H1 (cell line): Measurements from ENCODE around the gene ZWILCH. TPM values are rescaled to one million over a fixed set of nuclear protein-coding genes. Genes with fewer than 3 reads are reported as not detected.
A peak's percentile ranks its signal among the peaks of the same experiment; 100 is the strongest.
"Not testable (repeated sequence)": the region's sequence is repeated elsewhere in the genome, so short reads cannot be mapped to it uniquely, and the experiment has no call there.

ENCODE experiments used
- CTCF ChIA-PET: fragments of 300-600 bp; sonication (Branson Sonifier 250); formaldehyde crosslinking; loops from one replicate; lab custom pipeline; 2021; ENCODE audit not compliant: partially characterized antibody; lab: Charles Lee
- POLR2A ChIA-PET: fragments of 300-600 bp; sonication (Branson Sonifier 250); formaldehyde crosslinking; loops from one replicate; lab custom pipeline; 2021; ENCODE audit warnings: inconsistent platforms; ENCODE audit not compliant: partially characterized antibody; lab: Charles Lee
- DNase-seq, 2 experiments: peaks; one replicate each; pipeline versions ENCODE4 v3.0.0 to v3.0.0-alpha.2; 2010 to 2022; ENCODE audit warnings: low spot score in 2 of 2, low read depth in 1 of 2, mixed read lengths in 1 of 2
- FAIRE-seq: peaks from 2 replicates; lab custom pipeline; 2011; peaks lifted over from hg19 to GRCh38; lab: Jason Lieb, UNC
- H2AFZ ChIP-seq: 2 replicates; pipeline ENCODE4 v1.8.1; 2012; ENCODE audit warnings: low read length, inconsistent platforms
- H2AK5ac ChIP-seq: 2 replicates; pipeline ENCODE4 v1.6.1; 2013; ENCODE audit warnings: low read depth, low read length
- H2BK120ac ChIP-seq: replicated peaks from 2 replicates; pipeline ENCODE3; 2013; ENCODE audit warnings: low read depth, low read length, inconsistent platforms
- H2BK12ac ChIP-seq: 2 replicates; pipeline ENCODE4 v1.6.1; 2013; ENCODE audit warnings: low read depth, low read length
- H2BK15ac ChIP-seq: 2 replicates; pipeline ENCODE4 v1.6.1; 2013; ENCODE audit warnings: low read length
- H2BK20ac ChIP-seq: 2 replicates; pipeline ENCODE4 v1.6.1; 2013; ENCODE audit warnings: low read length
- H2BK5ac ChIP-seq: 2 replicates; pipeline ENCODE4 v1.6.1; 2013; ENCODE audit warnings: low read depth, low read length
- H3K14ac ChIP-seq: 2 replicates; pipeline ENCODE4 v1.6.1; 2013; ENCODE audit warnings: inconsistent platforms; ENCODE audit not compliant: insufficient read length
- H3K18ac ChIP-seq: 2 replicates; pipeline ENCODE4 v1.6.1; 2013; ENCODE audit warnings: low read length; ENCODE audit errors: extremely low read depth
- H3K23ac ChIP-seq: 2 replicates; pipeline ENCODE4 v1.6.1; 2013; ENCODE audit warnings: inconsistent platforms; ENCODE audit not compliant: insufficient read length
- H3K23me2 ChIP-seq: 2 replicates; pipeline ENCODE4 v1.6.1; 2013; ENCODE audit warnings: low read depth, low read length
- H3K27ac ChIP-seq: 2 replicates; pipeline ENCODE4 v1.6.1; 2011; ENCODE audit warnings: low read depth, low read length, inconsistent platforms
- H3K27me3 ChIP-seq, 4 experiments: replicated peaks in 1 of 4; 1 replicate in 1 of 4; 2 replicates in 3 of 4; pipeline versions ENCODE4 v1.6.1 to v1.8.1; 2011 to 2013; ENCODE audit warnings: low read length in 3 of 4, mild to moderate bottlenecking in 3 of 4, inconsistent platforms in 2 of 4, mixed read lengths in 2 of 4, moderate library complexity in 1 of 4; ENCODE audit not compliant: control insufficient read depth in 3 of 4, insufficient read depth in 3 of 4; ENCODE audit errors: extremely low read depth in 1 of 4
- H3K36me3 ChIP-seq, 4 experiments: 2 replicates each; pipeline versions ENCODE4 v1.6.1 to v1.8.1; 2011 to 2013; ENCODE audit warnings: mild to moderate bottlenecking in 4 of 4, low read length in 3 of 4, moderate library complexity in 2 of 4, control low read depth in 1 of 4, inconsistent platforms in 1 of 4; ENCODE audit not compliant: insufficient read depth in 4 of 4, control insufficient read depth in 2 of 4
- H3K4ac ChIP-seq: replicated peaks from 2 replicates; pipeline ENCODE3; 2013; ENCODE audit warnings: low read length, low read depth, mixed read lengths, inconsistent platforms; ENCODE audit not compliant: insufficient read length
- H3K4me1 ChIP-seq, 4 experiments: replicated peaks in 1 of 4; 1 replicate in 1 of 4; 2 replicates in 3 of 4; pipeline versions ENCODE4 v1.6.1 to v1.8.1; 2011 to 2013; ENCODE audit warnings: low read length in 3 of 4, inconsistent platforms in 2 of 4, mixed read lengths in 1 of 4; ENCODE audit not compliant: insufficient read depth in 4 of 4, control insufficient read depth in 3 of 4
- H3K4me2 ChIP-seq, 2 experiments: 2 replicates each; pipeline versions ENCODE4 v1.6.1 to v1.8.1; 2011 to 2013; ENCODE audit warnings: low read depth in 2 of 2, low read length in 2 of 2, control low read depth in 1 of 2, inconsistent platforms in 1 of 2, mild to moderate bottlenecking in 1 of 2; ENCODE audit not compliant: insufficient read depth in 1 of 2
- H3K4me3 ChIP-seq, 4 experiments: fragments of 200-600, 300-600 bp in 1 of 4; sonication (generic), shearing (Covaris generic), sonication (Bioruptor Twin) in 1 of 4; 2 replicates each; pipeline versions ENCODE4 v1.5.1 to v1.8.1; 2011 to 2016; ENCODE audit warnings: low read length in 4 of 4, low read depth in 3 of 4, control low read depth in 2 of 4, inconsistent platforms in 2 of 4, mild to moderate bottlenecking in 2 of 4, mixed read lengths in 1 of 4, moderate library complexity in 1 of 4; ENCODE audit not compliant: insufficient read depth in 2 of 4; ENCODE audit errors: extremely low read depth in 1 of 4
- H3K56ac ChIP-seq: replicated peaks from 2 replicates; pipeline ENCODE3; 2013; ENCODE audit warnings: low read depth, mild to moderate bottlenecking, mixed read lengths, low read length, inconsistent platforms; ENCODE audit not compliant: insufficient read length
- H3K79me1 ChIP-seq: 2 replicates; pipeline ENCODE4 v1.6.1; 2013; ENCODE audit warnings: low read depth, low read length, control low read depth
- H3K79me2 ChIP-seq, 2 experiments: 2 replicates each; pipeline versions ENCODE4 v1.6.1 to v1.8.1; 2012 to 2013; ENCODE audit warnings: low read length in 2 of 2, mild to moderate bottlenecking in 2 of 2, inconsistent platforms in 1 of 2; ENCODE audit not compliant: insufficient read depth in 2 of 2, control insufficient read depth in 1 of 2
- H3K9ac ChIP-seq, 4 experiments: replicated peaks in 1 of 4; 1 replicate in 1 of 4; 2 replicates in 3 of 4; pipeline versions ENCODE4 v1.6.1 to v1.8.1; 2011 to 2013; ENCODE audit warnings: low read depth in 3 of 4, low read length in 3 of 4, control low read depth in 2 of 4, mild to moderate bottlenecking in 2 of 4, moderate library complexity in 2 of 4, inconsistent platforms in 1 of 4; ENCODE audit errors: extremely low read depth in 1 of 4
- H3K9me3 ChIP-seq, 2 experiments: 2 replicates each; pipeline versions ENCODE4 v1.6.1 to v1.8.1; 2012 to 2013; ENCODE audit warnings: mild to moderate bottlenecking in 2 of 2, moderate library complexity in 2 of 2, control low read depth in 1 of 2, inconsistent platforms in 1 of 2, low read depth in 1 of 2, low read length in 1 of 2, mixed read lengths in 1 of 2; ENCODE audit not compliant: insufficient read depth in 2 of 2
- H4K20me1 ChIP-seq, 2 experiments: replicated peaks in 1 of 2; 2 replicates each; pipeline versions ENCODE3 to v1.8.1; 2011 to 2013; ENCODE audit warnings: inconsistent platforms in 2 of 2, low read length in 2 of 2, mild to moderate bottlenecking in 1 of 2; ENCODE audit not compliant: insufficient read depth in 2 of 2, control insufficient read depth in 1 of 2
- H4K5ac ChIP-seq: 2 replicates; pipeline ENCODE4 v1.6.1; 2013; ENCODE audit warnings: low read length, low read depth, mixed read lengths, inconsistent platforms; ENCODE audit not compliant: insufficient read length
- H4K8ac ChIP-seq: 2 replicates; pipeline ENCODE4 v1.8.0; 2013; ENCODE audit warnings: mild to moderate bottlenecking, moderate library complexity, low read length, inconsistent platforms; ENCODE audit not compliant: insufficient read depth; ENCODE audit errors: extremely low read depth
- H4K91ac ChIP-seq: replicated peaks from 2 replicates; pipeline ENCODE3; 2013; ENCODE audit warnings: low read length, mixed read lengths, inconsistent platforms; ENCODE audit not compliant: insufficient read length
- POLR2A ChIP-seq, 2 experiments: IDR thresholded peaks; 1 replicate in 1 of 2; 2 replicates in 1 of 2; pipeline ENCODE4 v1.6.1; 2011; ENCODE audit warnings: low read depth in 2 of 2, low read length in 2 of 2, mild to moderate bottlenecking in 2 of 2; ENCODE audit errors: control extremely low read depth in 1 of 2
- POLR2AphosphoS5 ChIP-seq: IDR thresholded peaks from 2 replicates; pipeline ENCODE4 v1.6.1; 2011; ENCODE audit warnings: low read depth, low read length
- WGBS, 2 experiments: shearing (Covaris generic) in 1 of 2; methylation state at CpG; one replicate each; pipeline versions ENCODE4 v1.1.6 to v1.1.7; 2013 to 2015; ENCODE audit warnings: low lambda C conversion rate in 2 of 2, mixed read lengths in 2 of 2, inconsistent platforms in 1 of 2, low coverage in 1 of 2, missing lambda C conversion rate in 1 of 2; ENCODE audit not compliant: insufficient replicate concordance in 2 of 2, insufficient coverage in 1 of 2, insufficient read length in 1 of 2; ENCODE audit errors: extremely low coverage in 1 of 2, missing lambda C conversion rate in 1 of 2; 5-methylcytosine and 5-hydroxymethylcytosine counted together
- polyA plus RNA-seq, 7 experiments: library from polyadenylated mRNA; depleted of rRNA in 3 of 7; stranded (reverse) in 5 of 7; unstranded in 2 of 7; fragments of >200 nt in 5 of 7; fragments of 200-250 nt in 2 of 7; gene quantifications; 1 replicate in 5 of 7; 2 replicates in 1 of 7; 4 replicates in 1 of 7; pipeline versions ENCODE4 v1.2.1 to v1.2.3, GENCODE V29; 2011 to 2013; ENCODE audit warnings: missing spikeins in 2 of 7, mixed read lengths in 2 of 7
- total RNA-seq: library from RNA; stranded (reverse); fragmentation: NEBNext Ultra II Directional; extraction: Animal tissue kit (Norgen Biotek cat#: 25700); gene quantifications from 2 replicates; pipeline ENCODE4 v1.2.1, GENCODE V29; 2021

The ZWILCH gene
- total and polyA plus RNA-seq, 2 of the 8 experiments (the other 6 are each of a cell fraction or from before 2014, with no cell fraction given): 18.1 to 61.5 TPM

DNA sequence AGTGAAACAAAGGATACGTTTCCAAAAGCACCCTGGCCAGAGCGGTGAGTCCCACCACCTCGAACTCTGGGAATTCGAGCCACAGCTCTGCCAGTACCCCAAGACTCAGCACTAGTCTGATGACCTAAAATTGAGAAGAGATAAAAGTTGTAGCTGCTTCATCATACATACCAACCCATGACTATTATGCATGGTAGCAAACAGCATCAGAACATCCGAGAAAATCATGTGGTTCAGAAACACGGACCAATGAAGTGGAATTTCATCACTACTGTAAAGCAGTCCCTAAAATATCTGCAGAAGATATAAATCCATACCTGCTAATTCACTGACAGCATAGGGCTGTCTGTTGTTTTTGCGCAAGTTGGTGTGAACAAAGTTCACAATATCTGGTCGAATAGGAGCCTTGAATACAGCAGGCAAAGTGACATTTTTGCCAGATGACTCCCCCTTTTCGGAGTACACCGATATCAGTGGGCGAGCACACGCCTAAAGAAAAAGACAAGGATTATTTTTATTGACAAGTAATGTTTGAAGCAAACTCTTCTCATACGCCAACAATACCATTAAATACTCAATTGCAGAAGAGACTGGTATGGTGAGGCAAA, 2.0 kb upstream of the ZWILCH start:
- POLR2A ChIA-PET: interaction anchor here (0.7 to 4.7 kb wide), 22 partner anchors 9 to 210 kb away, joined by 3 to 52 read pairs (median 5); partner anchors contain the start of genes DIS3L, LCTL, MAP2K1 and SMAD6

More for the DNA sequence above, 2.0 kb upstream of the ZWILCH start:
- H4K8ac ChIP-seq, H2BK20ac ChIP-seq, DNase-seq, H3K56ac ChIP-seq, H2BK12ac ChIP-seq, H3K14ac ChIP-seq, H2BK5ac ChIP-seq, FAIRE-seq, H4K20me1 ChIP-seq, H4K5ac ChIP-seq, H3K23ac ChIP-seq, H2BK120ac ChIP-seq, H3K18ac ChIP-seq, H2BK15ac ChIP-seq, H3K9me3 ChIP-seq, H3K79me1 ChIP-seq, H3K4ac ChIP-seq, H3K27me3 ChIP-seq, H3K4me1 ChIP-seq, H4K91ac ChIP-seq, H3K27ac ChIP-seq, H2AK5ac ChIP-seq, H2AFZ ChIP-seq: not testable (repeated sequence)
- WGBS, 2 experiments: 76% methylated on average over 13 of the region's 13 CpGs; no CpG with 5 or more reads in 1 of the 2 experiments
- Histone ChIP-seq H3K4me2 (peak overlapping the region; percentile 85 to 93), H3K79me2 (peaks cover 20 to 64% of the 10 kb centered on the region in 2 experiments), H3K9ac (peak overlapping the region in 3 of 4 experiments; percentile 95 to 99 (median 98); a peak in 5 of 7 replicates), H3K4me3 (peak overlapping the region; percentile 95 to 100 (median 99)), H3K23me2 (peaks cover 12% of the 10 kb centered on the region), H3K36me3 (peaks cover 41 to 53% (median 51%) of the 10 kb centered on the region in 4 experiments)
- CTCF ChIA-PET: interaction anchor here (0.7 to 0.8 kb wide), 2 partner anchors 73 to 589 kb away, joined by 3 read pairs; no protein-coding TSS in a partner anchor
- TF ChIP-seq POLR2AphosphoS5 (peak; percentile 30; the same call in 1 of the 2 replicates), POLR2A (IDR thresholded peaks at IDR 0.05; ENCODE audit: control extremely low read depth in 1 of 2, low read depth in 2 of 2, low read length in 2 of 2) (peak; percentile 32 to 39; a peak in 2 of 3 replicates)
